ENCODE data around the gene FAM9B. TPM values are rescaled to one million over a fixed set of nuclear protein-coding genes. Genes with fewer than 3 reads are reported as not detected.

FAM9B gene
- polyA plus RNA-seq (2011; rRNA removed), result not detected in 2 replicates
- polyA minus RNA-seq (2011; rRNA and poly(A)+ RNA removed), result not detected in 2 replicates

- Histone ChIP-seq H3K4me3 (ENCODE audit: low read depth, low read length) (no peak within 1 kb of the TSS), H3K27me3 (ENCODE audit: control insufficient read depth, insufficient read depth, low read length) (no peaks in the 10 kb centered on the region), H3K36me3 (ENCODE audit: control insufficient read depth, insufficient read depth, low read length) (no peaks in the 10 kb centered on the region)
- CTCF ChIA-PET, result no interaction called here
- TF ChIP-seq CTCF (IDR thresholded peaks at IDR 0.05; ENCODE audit: insufficient read depth, low read depth, low read length), result no peak
- DNase-seq (ENCODE audit: low read depth), result no peak
- POLR2A ChIA-PET, result no interaction called here
Measured at GRCh38 chrX:9033989-9034388, at the start of gene FAM9B. Gene FAM9B (minus strand): TSS chrX:9034127. CDS start chrX:9032986, 1,141 bp downstream.

GRCh38 chrX:9081271-9081670 is 47.3 kb upstream of the FAM9B start:
- POLR2A ChIA-PET, result no interaction called here
- Histone ChIP-seq H3K27me3 (ENCODE audit: control insufficient read depth, insufficient read depth, low read length) (no peaks in the 10 kb centered on the region), H3K4me3 (ENCODE audit: low read depth, low read length) (no peak overlapping the region), H3K36me3 (ENCODE audit: control insufficient read depth, insufficient read depth, low read length) (no peaks in the 10 kb centered on the region)
- CTCF ChIA-PET, result no interaction called here
- no peak for DNase-seq (ENCODE audit: low read depth)
- TF ChIP-seq CTCF (IDR thresholded peaks at IDR 0.05; ENCODE audit: insufficient read depth, low read depth, low read length), result no peak

GRCh38 chrX:9074326-9074725 is 40.4 kb upstream of the FAM9B start:
- ChIA-PET POLR2A (no interaction called here), CTCF (no interaction called here)
- H3K27me3 ChIP-seq (ENCODE audit: control insufficient read depth, insufficient read depth, low read length), result no peaks in the 10 kb centered on the region
- no peaks in the 10 kb centered on the region for H3K36me3 ChIP-seq (ENCODE audit: control insufficient read depth, insufficient read depth, low read length)
- no peak for DNase-seq (ENCODE audit: low read depth)
- no peak overlapping the region for H3K4me3 ChIP-seq (ENCODE audit: low read depth, low read length)
- TF ChIP-seq CTCF (IDR thresholded peaks at IDR 0.05; ENCODE audit: insufficient read depth, low read depth, low read length), result no peak

GRCh38 chrX:9072281-9072680 is 38.4 kb upstream of the FAM9B start:
- TF ChIP-seq CTCF (IDR thresholded peaks at IDR 0.05; ENCODE audit: insufficient read depth, low read depth, low read length), result no peak
- H3K4me3 ChIP-seq (ENCODE audit: low read depth, low read length), result no peak overlapping the region
- POLR2A ChIA-PET, result no interaction called here
- CTCF ChIA-PET, result no interaction called here
- peak; percentile 48 for DNase-seq (ENCODE audit: low read depth)
- no peaks in the 10 kb centered on the region for H3K36me3 ChIP-seq (ENCODE audit: control insufficient read depth, insufficient read depth, low read length)
- no peaks in the 10 kb centered on the region for H3K27me3 ChIP-seq (ENCODE audit: control insufficient read depth, insufficient read depth, low read length)

- DNase-seq (ENCODE audit: low read depth), result no peak
- TF ChIP-seq CTCF (IDR thresholded peaks at IDR 0.05; ENCODE audit: insufficient read depth, low read depth, low read length), result no peak
- ChIA-PET POLR2A (no interaction called here), CTCF (no interaction called here)
- H3K27me3 ChIP-seq (ENCODE audit: control insufficient read depth, insufficient read depth, low read length), result no peaks in the 10 kb centered on the region
- H3K4me3 ChIP-seq (ENCODE audit: low read depth, low read length), result no peak overlapping the region
- no peaks in the 10 kb centered on the region for H3K36me3 ChIP-seq (ENCODE audit: control insufficient read depth, insufficient read depth, low read length)
Measured at GRCh38 chrX:9071031-9071650, 37.2 kb upstream of the FAM9B start.

All from BJ (cell line).